HG03571 (cell line): Measurements from ENCODE around the gene STK38L.
A peak's percentile ranks its signal among the peaks of the same experiment; 100 is the strongest.

Source experiments
- ATAC-seq: cut with Tn5 transposase; IDR thresholded peaks from one replicate; pipeline ENCODE4 v1.9.1; 2021; ENCODE audit not compliant: unreplicated experiment

STK38L gene

GRCh38 chr12:27309995-27310315 is 65.9 kb downstream of the STK38L start:
- ATAC-seq: no peak

- ATAC-seq: no peak
These were observed 72.9 kb downstream of the STK38L start for GRCh38 chr12:27316947-27317346.

- ATAC-seq: no peak
These were observed 75.3 kb downstream of the STK38L start for GRCh38 chr12:27319409-27319808.

GRCh38 chr12:27319848-27320247 is 75.8 kb downstream of the STK38L start:
- no peak for ATAC-seq

- no peak for ATAC-seq
These were observed 80.4 kb downstream of the STK38L start for GRCh38 chr12:27324530-27324929.

GRCh38 chr12:27330846-27331245 is 86.8 kb downstream of the STK38L start:
- ATAC-seq: no peak

GRCh38 chr12:27331291-27331926 is 87.3 kb downstream of the STK38L start:
- ATAC-seq: peak; percentile 34

GRCh38 chr12:27331927-27332324 is 87.8 kb downstream of the STK38L start:
- no peak for ATAC-seq

GRCh38 chr12:27332407-27332713 is 88.3 kb downstream of the STK38L start:
- no peak for ATAC-seq

- ATAC-seq: peak; percentile 29
These were observed 88.8 kb downstream of the STK38L start, which contains the start of gene BMAL2 for GRCh38 chr12:27332714-27333402. Gene BMAL2, plus strand, starts transcription at chr12:27332836. Its CDS starts 237 bp downstream, at chr12:27333073.

GRCh38 chr12:27333403-27334009 is 89.4 kb downstream of the STK38L start:
- ATAC-seq: peak; percentile 15

- ATAC-seq: peak; percentile 21
These were observed 90.1 kb downstream of the STK38L start for GRCh38 chr12:27334042-27334720.

GRCh38 chr12:27334721-27335082 is 90.6 kb downstream of the STK38L start:
- no peak for ATAC-seq

GRCh38 chr12:27335364-27336281 is 91.5 kb downstream of the STK38L start:
- ATAC-seq: no peak

GRCh38 chr12:27336282-27336653 is 92.2 kb downstream of the STK38L start:
- no peak for ATAC-seq

GRCh38 chr12:27337376-27337775 is 93.3 kb downstream of the STK38L start:
- no peak for ATAC-seq

GRCh38 chr12:27338473-27338872 is 94.4 kb downstream of the STK38L start:
- ATAC-seq: no peak

GRCh38 chr12:27340971-27341370 is 96.9 kb downstream of the STK38L start:
- no peak for ATAC-seq

GRCh38 chr12:27342536-27342935 is 98.5 kb downstream of the STK38L start:
- ATAC-seq: no peak

- no peak for ATAC-seq
These were observed 99.3 kb downstream of the STK38L start for GRCh38 chr12:27343255-27344000.
